Type B pancreatic cell (in vitro differentiated cells): Measurements from ENCODE around the gene VGLL2. TPM values are rescaled to one million over a fixed set of nuclear protein-coding genes. Genes with fewer than 3 reads are reported as not detected.

ENCODE experiments used
- DNase-seq: peaks from one replicate; pipeline ENCODE4 v3.0.0; 2021; ENCODE audit warnings: mixed read lengths; ENCODE audit not compliant: unreplicated experiment; ENCODE audit errors: extremely low spot score
- H3K27ac Mint-ChIP-seq: 2 replicates; pipeline ENCODE4 v1.8.0; 2021; ENCODE audit warnings: mild to moderate bottlenecking, mixed read lengths
- H3K27me3 Mint-ChIP-seq: 2 replicates; pipeline ENCODE4 v1.8.0; 2021; ENCODE audit warnings: mixed read lengths
- H3K36me3 Mint-ChIP-seq: 2 replicates; pipeline ENCODE4 v1.8.0; 2021; ENCODE audit warnings: mixed read lengths
- H3K4me1 Mint-ChIP-seq: one replicate; pipeline ENCODE4 v1.8.0; 2021; ENCODE audit warnings: mixed read lengths; ENCODE audit not compliant: unreplicated experiment
- H3K4me3 Mint-ChIP-seq: 2 replicates; pipeline ENCODE4 v1.8.0; 2021; ENCODE audit warnings: mild to moderate bottlenecking, mixed read lengths
- H3K9me3 Mint-ChIP-seq: 2 replicates; pipeline ENCODE4 v1.8.0; 2021; ENCODE audit warnings: mixed read lengths
- long read RNA-seq: library from polyadenylated mRNA; unstranded; transcript quantifications from one replicate; pipeline ENCODE4 v2.0.0, GENCODE V29; 2020
- total RNA-seq: library from RNA; stranded (reverse); gene quantifications from 2 replicates; pipeline ENCODE4 v1.2.1, GENCODE V29; 2021; ENCODE audit warnings: low replicate concordance
- TF ChIP-seq, protein P1 (sequence below): fragments of 200-600 bp; sonication (generic); conservative IDR thresholded peaks from 2 replicates; pipeline ENCODE4 v1.5.0; 2021; ENCODE audit warnings: antibody characterized with exemption, mild to moderate bottlenecking

The VGLL2 gene, protein sequence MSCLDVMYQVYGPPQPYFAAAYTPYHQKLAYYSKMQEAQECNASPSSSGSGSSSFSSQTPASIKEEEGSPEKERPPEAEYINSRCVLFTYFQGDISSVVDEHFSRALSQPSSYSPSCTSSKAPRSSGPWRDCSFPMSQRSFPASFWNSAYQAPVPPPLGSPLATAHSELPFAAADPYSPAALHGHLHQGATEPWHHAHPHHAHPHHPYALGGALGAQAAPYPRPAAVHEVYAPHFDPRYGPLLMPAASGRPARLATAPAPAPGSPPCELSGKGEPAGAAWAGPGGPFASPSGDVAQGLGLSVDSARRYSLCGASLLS
- 0.31 and 3.0 TPM in 2 replicates for total RNA-seq
- long read RNA-seq, result 0 reads

DNA sequence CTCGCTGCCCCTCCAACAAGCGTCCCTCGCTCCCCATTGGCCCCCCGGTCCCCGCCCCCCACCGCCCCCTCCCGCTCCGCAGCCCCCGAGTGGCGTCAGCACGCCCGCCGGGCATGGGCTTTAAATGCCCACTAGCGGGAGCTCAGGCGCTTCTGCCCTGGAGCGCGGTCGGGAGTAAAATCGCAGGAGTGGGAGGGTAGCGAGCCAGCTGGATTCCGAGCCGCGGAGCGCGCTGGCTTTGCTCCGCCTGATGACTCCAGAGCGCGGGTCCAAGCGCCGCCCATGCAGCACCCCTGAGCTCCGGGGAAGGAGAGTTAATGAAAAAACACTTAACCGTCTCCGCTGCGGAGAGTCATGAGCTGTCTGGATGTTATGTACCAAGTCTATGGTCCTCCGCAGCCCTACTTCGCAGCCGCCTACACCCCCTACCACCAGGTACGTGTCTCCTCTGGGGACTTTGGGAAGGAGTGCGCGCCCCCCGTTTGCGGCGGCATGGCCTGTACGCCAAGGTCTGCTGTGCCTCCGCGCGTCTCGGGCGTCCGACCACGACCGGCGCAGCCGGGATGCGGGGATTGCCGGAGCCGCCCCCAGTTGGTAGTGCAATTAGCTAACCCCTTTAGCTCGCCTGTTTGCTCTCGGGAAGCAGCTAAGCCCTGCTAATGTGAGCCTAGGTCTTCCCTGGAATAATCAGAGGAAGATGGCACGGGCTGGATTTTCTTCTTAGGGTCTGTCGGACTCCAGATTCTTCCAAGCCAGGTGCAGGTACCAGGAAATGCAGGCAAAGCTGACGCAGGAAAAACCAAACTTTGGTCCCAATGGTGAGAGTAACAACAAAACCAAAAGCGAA, at the start of gene VGLL2:
TSS of gene VGLL2 (plus strand) at position 149 of the 847 bp plus-strand sequence. CDS start at position 355, 206 bp downstream.
- no peaks in the 10 kb centered on the region for H3K9me3 Mint-ChIP-seq
- H3K27me3 Mint-ChIP-seq, result peaks cover 97% of the 10 kb centered on the region
- no peaks in the 10 kb centered on the region for H3K36me3 Mint-ChIP-seq
- peaks cover 4% of the 10 kb centered on the region for H3K4me1 Mint-ChIP-seq
- no peak within 1 kb of the TSS for H3K27ac Mint-ChIP-seq
- DNase-seq, result peak; percentile 79
- TF ChIP-seq, protein P1, sequence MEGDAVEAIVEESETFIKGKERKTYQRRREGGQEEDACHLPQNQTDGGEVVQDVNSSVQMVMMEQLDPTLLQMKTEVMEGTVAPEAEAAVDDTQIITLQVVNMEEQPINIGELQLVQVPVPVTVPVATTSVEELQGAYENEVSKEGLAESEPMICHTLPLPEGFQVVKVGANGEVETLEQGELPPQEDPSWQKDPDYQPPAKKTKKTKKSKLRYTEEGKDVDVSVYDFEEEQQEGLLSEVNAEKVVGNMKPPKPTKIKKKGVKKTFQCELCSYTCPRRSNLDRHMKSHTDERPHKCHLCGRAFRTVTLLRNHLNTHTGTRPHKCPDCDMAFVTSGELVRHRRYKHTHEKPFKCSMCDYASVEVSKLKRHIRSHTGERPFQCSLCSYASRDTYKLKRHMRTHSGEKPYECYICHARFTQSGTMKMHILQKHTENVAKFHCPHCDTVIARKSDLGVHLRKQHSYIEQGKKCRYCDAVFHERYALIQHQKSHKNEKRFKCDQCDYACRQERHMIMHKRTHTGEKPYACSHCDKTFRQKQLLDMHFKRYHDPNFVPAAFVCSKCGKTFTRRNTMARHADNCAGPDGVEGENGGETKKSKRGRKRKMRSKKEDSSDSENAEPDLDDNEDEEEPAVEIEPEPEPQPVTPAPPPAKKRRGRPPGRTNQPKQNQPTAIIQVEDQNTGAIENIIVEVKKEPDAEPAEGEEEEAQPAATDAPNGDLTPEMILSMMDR, result peak; percentile 34
- peak within 1 kb of the TSS; percentile 84 for H3K4me3 Mint-ChIP-seq

DNA sequence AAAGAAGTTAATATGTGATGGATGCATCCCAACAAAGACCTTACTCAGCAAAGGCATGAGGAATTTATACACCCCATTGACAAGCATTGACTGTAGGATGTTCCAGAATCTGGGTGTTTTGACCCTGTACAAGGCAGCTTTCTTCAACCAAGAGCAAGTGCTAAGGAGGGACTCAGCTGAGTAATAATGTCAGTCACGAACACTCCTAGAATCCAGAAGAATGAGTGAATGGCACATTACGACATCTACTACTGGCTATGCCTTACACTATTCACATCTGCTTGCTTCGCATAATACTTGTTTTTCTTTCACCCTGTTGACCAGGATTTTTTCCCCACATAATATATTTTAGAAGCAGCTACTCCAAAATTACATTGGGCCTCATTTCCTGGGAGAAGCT, 42.5 kb upstream of the VGLL2 start:
- Mint-ChIP-seq H3K9me3 (no peaks in the 10 kb centered on the region), H3K27me3 (no peaks in the 10 kb centered on the region), H3K27ac (no peak overlapping the region), H3K4me1 (no peaks in the 10 kb centered on the region), H3K36me3 (no peaks in the 10 kb centered on the region), H3K4me3 (no peak overlapping the region)
- TF ChIP-seq, protein P1, result no peak
- DNase-seq, result no peak

DNA sequence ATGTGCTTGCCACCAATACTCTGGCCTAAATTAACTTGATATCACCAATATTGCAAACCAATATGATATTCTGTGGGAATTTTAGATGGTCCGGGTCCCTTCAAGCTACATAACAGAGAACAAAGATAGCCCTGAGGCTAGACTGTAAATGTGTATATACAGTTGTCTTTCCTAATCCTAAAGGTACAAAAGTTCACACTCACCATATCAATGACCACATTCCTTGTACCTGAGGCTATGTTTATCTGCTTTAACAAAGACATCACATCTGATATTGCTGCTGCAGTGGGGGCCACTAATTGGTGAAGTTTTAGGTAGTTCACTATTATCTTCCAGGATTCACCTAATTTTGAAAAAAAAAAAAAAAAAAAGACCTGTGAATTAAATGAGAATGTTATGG, 38.6 kb upstream of the VGLL2 start:
- no peak overlapping the region for H3K4me3 Mint-ChIP-seq
- no peaks in the 10 kb centered on the region for H3K9me3 Mint-ChIP-seq
- no peak overlapping the region for H3K27ac Mint-ChIP-seq
- no peaks in the 10 kb centered on the region for H3K27me3 Mint-ChIP-seq
- TF ChIP-seq, protein P1, result no peak
- no peak for DNase-seq
- H3K36me3 Mint-ChIP-seq, result no peaks in the 10 kb centered on the region
- H3K4me1 Mint-ChIP-seq, result no peaks in the 10 kb centered on the region

DNA sequence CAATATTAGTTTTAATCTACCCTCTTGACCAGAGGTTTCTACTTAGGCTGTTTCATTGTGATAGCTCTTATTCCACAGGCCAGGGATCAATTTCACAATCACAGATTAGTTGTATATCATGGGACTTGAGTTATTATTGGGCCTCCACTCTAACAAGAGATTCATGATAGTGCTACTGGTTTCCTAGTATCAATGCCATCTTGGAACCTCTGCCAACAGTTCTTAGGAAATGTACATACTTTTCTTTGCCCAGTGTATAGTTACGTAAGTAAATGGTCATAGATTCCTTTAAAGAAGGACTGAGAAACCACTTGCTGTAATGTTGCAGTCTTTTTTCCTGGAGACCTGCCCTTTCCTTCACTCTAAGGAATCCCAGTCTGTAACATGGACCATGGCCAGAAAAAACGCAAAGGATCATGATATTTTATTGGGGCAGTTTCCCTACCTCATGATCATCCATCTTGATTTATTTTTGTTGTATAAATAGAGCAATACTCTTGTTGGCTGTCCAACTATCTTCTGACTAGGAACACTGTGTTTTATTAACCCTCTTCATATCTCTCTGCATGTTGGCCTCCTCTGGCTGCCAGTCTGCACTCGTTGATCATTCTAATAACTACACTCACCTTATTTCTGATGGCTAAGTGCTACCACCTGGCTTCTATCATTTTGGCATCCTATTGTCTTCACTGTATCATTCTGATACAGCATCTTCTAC, 38.0 kb upstream of the VGLL2 start:
- H3K9me3 Mint-ChIP-seq, result no peaks in the 10 kb centered on the region
- no peaks in the 10 kb centered on the region for H3K4me1 Mint-ChIP-seq
- no peak for DNase-seq
- H3K4me3 Mint-ChIP-seq, result no peak overlapping the region
- H3K36me3 Mint-ChIP-seq, result no peaks in the 10 kb centered on the region
- H3K27ac Mint-ChIP-seq, result no peak overlapping the region
- no peaks in the 10 kb centered on the region for H3K27me3 Mint-ChIP-seq
- TF ChIP-seq, protein P1, result no peak

DNA sequence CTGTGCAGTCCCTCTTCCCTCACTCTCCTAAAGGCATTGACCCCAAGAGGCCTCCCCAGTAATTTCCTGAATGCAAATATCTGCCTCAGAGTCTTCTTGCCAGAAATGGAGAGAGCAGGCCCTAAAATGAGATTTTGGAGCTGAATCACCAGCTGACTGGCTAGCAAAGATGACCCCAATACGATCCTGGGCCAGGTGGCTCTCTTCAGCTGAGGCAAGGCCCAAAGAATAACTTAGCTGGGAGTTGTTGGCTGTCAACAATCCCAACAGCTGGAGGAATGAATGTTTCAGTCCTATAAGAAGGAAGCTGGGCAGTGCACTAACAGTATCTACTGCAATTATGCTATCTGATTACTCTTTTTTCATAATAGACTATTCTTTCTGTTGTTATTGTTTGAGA, 37.2 kb upstream of the VGLL2 start:
- H3K4me1 Mint-ChIP-seq, result no peaks in the 10 kb centered on the region
- no peaks in the 10 kb centered on the region for H3K9me3 Mint-ChIP-seq
- DNase-seq, result no peak
- H3K4me3 Mint-ChIP-seq, result no peak overlapping the region
- no peak overlapping the region for H3K27ac Mint-ChIP-seq
- no peaks in the 10 kb centered on the region for H3K36me3 Mint-ChIP-seq
- no peaks in the 10 kb centered on the region for H3K27me3 Mint-ChIP-seq
- TF ChIP-seq, protein P1, result no peak
